ENCODE measurements around the gene SELENOF. TPM values are rescaled to one million over a fixed set of nuclear protein-coding genes. Genes with fewer than 3 reads are reported as not detected.

SELENOF gene
- total and polyA plus RNA-seq, 2 of the 13 experiments (the other 11 are each of a cell fraction or from before 2014, with no cell fraction given), result 133 to 163 TPM

GRCh38 chr1:86913896-86914600 is at the start of gene SELENOF (continued):
- TF ChIP-seq YEATS4 (CRISPR knock-in tag; IDR thresholded peaks at IDR 0.05; ENCODE audit: borderline replicate concordance) (peak; percentile 73), SMARCC2 (IDR thresholded peaks at IDR 0.05) (no peak), HDAC6 (IDR thresholded peaks at IDR 0.05; ENCODE audit: low read depth, low read length) (peak; percentile 86; the same call in 1 of the 2 replicates), SOX13 (IDR thresholded peaks at IDR 0.05) (no peak), SOX13 (CRISPR knock-in tag; conservative IDR thresholded peaks at IDR 0.05 in 1 of 2, IDR thresholded peaks at IDR 0.05 in 1 of 2) (no peak), ZNF550 (CRISPR knock-in tag; IDR thresholded peaks at IDR 0.05; ENCODE audit: borderline replicate concordance) (no peak), HMGA1 (CRISPR knock-in tag; conservative IDR thresholded peaks at IDR 0.05) (no peak), ZFAT (CRISPR knock-in tag; conservative IDR thresholded peaks at IDR 0.05) (no peak), ZNF749 (CRISPR knock-in tag; IDR thresholded peaks at IDR 0.05; ENCODE audit: borderline replicate concordance) (no peak), FOSL2 (CRISPR knock-in tag; IDR thresholded peaks at IDR 0.05) (no peak), ZNF136 (CRISPR knock-in tag; IDR thresholded peaks at IDR 0.05; ENCODE audit: low read depth) (no peak), SRF (IDR thresholded peaks at IDR 0.05; ENCODE audit: low read depth, low read length) (no peak), ZSCAN31 (CRISPR knock-in tag; IDR thresholded peaks at IDR 0.05; ENCODE audit: low read depth) (no peak), HDAC1 (CRISPR knock-in tag; IDR thresholded peaks at IDR 0.05) (peak; percentile 63), MXI1 (IDR thresholded peaks at IDR 0.05; ENCODE audit: borderline replicate concordance, low read depth, low read length) (no peak; the same call in 2 of the 3 replicates), HES4 (CRISPR knock-in tag; IDR thresholded peaks at IDR 0.05; ENCODE audit: borderline replicate concordance) (no peak)
- TF ChIP-seq, protein P1, sequence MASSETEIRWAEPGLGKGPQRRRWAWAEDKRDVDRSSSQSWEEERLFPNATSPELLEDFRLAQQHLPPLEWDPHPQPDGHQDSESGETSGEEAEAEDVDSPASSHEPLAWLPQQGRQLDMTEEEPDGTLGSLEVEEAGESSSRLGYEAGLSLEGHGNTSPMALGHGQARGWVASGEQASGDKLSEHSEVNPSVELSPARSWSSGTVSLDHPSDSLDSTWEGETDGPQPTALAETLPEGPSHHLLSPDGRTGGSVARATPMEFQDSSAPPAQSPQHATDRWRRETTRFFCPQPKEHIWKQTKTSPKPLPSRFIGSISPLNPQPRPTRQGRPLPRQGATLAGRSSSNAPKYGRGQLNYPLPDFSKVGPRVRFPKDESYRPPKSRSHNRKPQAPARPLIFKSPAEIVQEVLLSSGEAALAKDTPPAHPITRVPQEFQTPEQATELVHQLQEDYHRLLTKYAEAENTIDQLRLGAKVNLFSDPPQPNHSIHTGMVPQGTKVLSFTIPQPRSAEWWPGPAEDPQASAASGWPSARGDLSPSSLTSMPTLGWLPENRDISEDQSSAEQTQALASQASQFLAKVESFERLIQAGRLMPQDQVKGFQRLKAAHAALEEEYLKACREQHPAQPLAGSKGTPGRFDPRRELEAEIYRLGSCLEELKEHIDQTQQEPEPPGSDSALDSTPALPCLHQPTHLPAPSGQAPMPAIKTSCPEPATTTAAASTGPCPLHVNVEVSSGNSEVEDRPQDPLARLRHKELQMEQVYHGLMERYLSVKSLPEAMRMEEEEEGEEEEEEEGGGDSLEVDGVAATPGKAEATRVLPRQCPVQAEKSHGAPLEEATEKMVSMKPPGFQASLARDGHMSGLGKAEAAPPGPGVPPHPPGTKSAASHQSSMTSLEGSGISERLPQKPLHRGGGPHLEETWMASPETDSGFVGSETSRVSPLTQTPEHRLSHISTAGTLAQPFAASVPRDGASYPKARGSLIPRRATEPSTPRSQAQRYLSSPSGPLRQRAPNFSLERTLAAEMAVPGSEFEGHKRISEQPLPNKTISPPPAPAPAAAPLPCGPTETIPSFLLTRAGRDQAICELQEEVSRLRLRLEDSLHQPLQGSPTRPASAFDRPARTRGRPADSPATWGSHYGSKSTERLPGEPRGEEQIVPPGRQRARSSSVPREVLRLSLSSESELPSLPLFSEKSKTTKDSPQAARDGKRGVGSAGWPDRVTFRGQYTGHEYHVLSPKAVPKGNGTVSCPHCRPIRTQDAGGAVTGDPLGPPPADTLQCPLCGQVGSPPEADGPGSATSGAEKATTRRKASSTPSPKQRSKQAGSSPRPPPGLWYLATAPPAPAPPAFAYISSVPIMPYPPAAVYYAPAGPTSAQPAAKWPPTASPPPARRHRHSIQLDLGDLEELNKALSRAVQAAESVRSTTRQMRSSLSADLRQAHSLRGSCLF (CRISPR knock-in tag; IDR thresholded peaks at IDR 0.05; ENCODE audit: borderline replicate concordance), result no peak; the same call in 1 of the 2 replicates
- TF ChIP-seq, protein P2, sequence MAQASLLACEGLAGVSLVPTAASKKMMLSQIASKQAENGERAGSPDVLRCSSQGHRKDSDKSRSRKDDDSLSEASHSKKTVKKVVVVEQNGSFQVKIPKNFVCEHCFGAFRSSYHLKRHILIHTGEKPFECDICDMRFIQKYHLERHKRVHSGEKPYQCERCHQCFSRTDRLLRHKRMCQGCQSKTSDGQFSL (CRISPR knock-in tag; IDR thresholded peaks at IDR 0.05), result no peak
- TF ChIP-seq, protein P3, sequence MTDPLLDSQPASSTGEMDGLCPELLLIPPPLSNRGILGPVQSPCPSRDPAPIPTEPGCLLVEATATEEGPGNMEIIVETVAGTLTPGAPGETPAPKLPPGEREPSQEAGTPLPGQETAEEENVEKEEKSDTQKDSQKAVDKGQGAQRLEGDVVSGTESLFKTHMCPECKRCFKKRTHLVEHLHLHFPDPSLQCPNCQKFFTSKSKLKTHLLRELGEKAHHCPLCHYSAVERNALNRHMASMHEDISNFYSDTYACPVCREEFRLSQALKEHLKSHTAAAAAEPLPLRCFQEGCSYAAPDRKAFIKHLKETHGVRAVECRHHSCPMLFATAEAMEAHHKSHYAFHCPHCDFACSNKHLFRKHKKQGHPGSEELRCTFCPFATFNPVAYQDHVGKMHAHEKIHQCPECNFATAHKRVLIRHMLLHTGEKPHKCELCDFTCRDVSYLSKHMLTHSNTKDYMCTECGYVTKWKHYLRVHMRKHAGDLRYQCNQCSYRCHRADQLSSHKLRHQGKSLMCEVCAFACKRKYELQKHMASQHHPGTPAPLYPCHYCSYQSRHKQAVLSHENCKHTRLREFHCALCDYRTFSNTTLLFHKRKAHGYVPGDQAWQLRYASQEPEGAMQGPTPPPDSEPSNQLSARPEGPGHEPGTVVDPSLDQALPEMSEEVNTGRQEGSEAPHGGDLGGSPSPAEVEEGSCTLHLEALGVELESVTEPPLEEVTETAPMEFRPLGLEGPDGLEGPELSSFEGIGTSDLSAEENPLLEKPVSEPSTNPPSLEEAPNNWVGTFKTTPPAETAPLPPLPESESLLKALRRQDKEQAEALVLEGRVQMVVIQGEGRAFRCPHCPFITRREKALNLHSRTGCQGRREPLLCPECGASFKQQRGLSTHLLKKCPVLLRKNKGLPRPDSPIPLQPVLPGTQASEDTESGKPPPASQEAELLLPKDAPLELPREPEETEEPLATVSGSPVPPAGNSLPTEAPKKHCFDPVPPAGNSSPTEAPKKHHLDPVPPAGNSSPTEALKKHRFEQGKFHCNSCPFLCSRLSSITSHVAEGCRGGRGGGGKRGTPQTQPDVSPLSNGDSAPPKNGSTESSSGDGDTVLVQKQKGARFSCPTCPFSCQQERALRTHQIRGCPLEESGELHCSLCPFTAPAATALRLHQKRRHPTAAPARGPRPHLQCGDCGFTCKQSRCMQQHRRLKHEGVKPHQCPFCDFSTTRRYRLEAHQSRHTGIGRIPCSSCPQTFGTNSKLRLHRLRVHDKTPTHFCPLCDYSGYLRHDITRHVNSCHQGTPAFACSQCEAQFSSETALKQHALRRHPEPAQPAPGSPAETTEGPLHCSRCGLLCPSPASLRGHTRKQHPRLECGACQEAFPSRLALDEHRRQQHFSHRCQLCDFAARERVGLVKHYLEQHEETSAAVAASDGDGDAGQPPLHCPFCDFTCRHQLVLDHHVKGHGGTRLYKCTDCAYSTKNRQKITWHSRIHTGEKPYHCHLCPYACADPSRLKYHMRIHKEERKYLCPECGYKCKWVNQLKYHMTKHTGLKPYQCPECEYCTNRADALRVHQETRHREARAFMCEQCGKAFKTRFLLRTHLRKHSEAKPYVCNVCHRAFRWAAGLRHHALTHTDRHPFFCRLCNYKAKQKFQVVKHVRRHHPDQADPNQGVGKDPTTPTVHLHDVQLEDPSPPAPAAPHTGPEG (CRISPR knock-in tag; IDR thresholded peaks at IDR 0.05), result no peak
